ENCODE measurements around the gene SHISA9. TPM values are rescaled to one million over a fixed set of nuclear protein-coding genes. Genes with fewer than 3 reads are reported as not detected.

The SHISA9 gene
- total RNA-seq, 3 donors from 2014 or later (not counting 1 experiment from before 2014, with no cell fraction given) = 0.05 TPM; not detected in 2

- Histone ChIP-seq H3K36me3 (ENCODE audit: control insufficient read depth, insufficient read depth, low read length) (no peaks in the 10 kb centered on the region), H3K27ac (ENCODE audit: low read length) (no peak overlapping the region), H3K4me1 (ENCODE audit: control insufficient read depth, insufficient read depth, low read length) (no peaks in the 10 kb centered on the region), H3K4me3 (ENCODE audit: low read length) (no peak overlapping the region), H3K27me3 (ENCODE audit: control insufficient read depth, insufficient read depth, low read length) (peaks cover 4% of the 10 kb centered on the region), H3K9me3 (ENCODE audit: control insufficient read depth, insufficient read depth, low read length) (no peaks in the 10 kb centered on the region)
- DNase-seq (no peak), ATAC-seq (no peak)
- WGBS (ENCODE audit: insufficient coverage) = 60% methylated on average over 3 of the region's 3 CpGs
- intact Hi-C loops (cut with micrococcal nuclease) = no loop called here
- H3K4me3 Mint-ChIP-seq = no peak overlapping the region
- H3K4me1 Mint-ChIP-seq = no peaks in the 10 kb centered on the region
- TF ChIP-seq CTCF (IDR thresholded peaks at IDR 0.05) = no peak
- no peaks in the 10 kb centered on the region for H3K9me3 Mint-ChIP-seq
- H3K36me3 Mint-ChIP-seq = no peaks in the 10 kb centered on the region
- no peak overlapping the region for H3K27ac Mint-ChIP-seq
- peaks cover 17 to 36% of the 10 kb centered on the region in 2 donors for H3K27me3 Mint-ChIP-seq (ENCODE audit: low read depth in 2 of 2)
Measured at GRCh38 chr16:12898551-12898950, 2.8 kb upstream of the SHISA9 start.

DNA sequence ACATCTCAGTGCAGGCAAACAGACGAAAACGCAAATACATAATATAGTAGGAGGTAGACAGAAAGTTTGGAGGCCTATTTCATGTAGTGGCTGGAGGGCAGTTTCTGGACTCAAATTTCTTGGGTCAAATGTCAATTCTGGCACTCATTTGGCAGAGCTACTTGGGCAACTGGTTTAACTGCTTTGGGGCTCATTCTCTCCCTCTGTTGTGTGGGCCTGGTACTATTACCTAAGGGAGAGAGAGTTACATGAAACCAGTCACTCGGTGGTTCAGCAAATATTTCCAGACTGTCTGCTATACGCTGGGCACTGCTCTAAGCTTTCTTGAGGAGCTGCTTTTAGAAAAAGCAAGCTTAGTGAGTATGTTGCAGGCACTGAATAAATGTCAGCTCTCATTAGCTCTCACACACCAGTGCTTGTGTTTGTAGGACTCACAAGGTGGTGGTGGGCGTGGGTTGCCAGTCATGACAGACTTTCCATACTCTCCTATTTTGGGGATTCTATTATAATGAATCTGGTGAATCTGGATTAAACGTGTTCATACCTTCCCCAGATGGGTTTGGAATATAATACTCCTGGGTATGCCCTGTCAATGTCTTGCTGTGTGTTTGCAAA, 1.8 kb upstream of the SHISA9 start:
- H3K27me3 Mint-ChIP-seq (ENCODE audit: low read depth in 2 of 2) = peaks cover 16 to 36% of the 10 kb centered on the region in 2 donors
- 84% methylated on average over 5 of the region's 6 CpGs for WGBS (ENCODE audit: insufficient coverage)

DNA sequence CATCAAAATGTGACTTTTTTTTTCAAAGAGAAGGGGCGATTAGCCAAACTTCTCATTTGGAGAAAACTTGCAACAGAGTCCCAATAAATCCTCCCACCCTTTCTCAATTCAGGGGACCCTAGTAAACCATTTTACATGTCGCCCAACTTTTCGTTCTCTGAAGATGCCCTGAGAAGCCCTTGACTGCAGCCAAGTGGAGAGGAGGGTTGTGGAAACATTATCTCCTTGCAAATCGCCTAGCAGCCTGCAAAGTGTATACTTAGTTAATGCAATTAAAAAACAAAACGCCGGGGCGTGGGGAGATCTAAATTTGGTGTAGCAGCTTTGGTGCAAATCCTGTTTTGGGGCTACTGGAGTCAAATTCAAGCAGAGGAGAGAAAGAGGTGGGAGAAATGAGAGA, 1.2 kb upstream of the SHISA9 start:
- Mint-ChIP-seq H3K9me3 (no peaks in the 10 kb centered on the region), H3K27me3 (ENCODE audit: low read depth in 2 of 2) (peaks cover 16 to 39% of the 10 kb centered on the region in 2 donors), H3K4me1 (no peaks in the 10 kb centered on the region), H3K36me3 (no peaks in the 10 kb centered on the region), H3K4me3 (no peak overlapping the region), H3K27ac (no peak overlapping the region)
- DNase-seq (no peak), ATAC-seq (no peak)
- Histone ChIP-seq H3K27ac (ENCODE audit: low read length) (no peak overlapping the region), H3K4me3 (ENCODE audit: low read length) (no peak overlapping the region), H3K9me3 (ENCODE audit: control insufficient read depth, insufficient read depth, low read length) (no peaks in the 10 kb centered on the region), H3K27me3 (ENCODE audit: control insufficient read depth, insufficient read depth, low read length) (peaks cover 7% of the 10 kb centered on the region), H3K36me3 (ENCODE audit: control insufficient read depth, insufficient read depth, low read length) (no peaks in the 10 kb centered on the region), H3K4me1 (ENCODE audit: control insufficient read depth, insufficient read depth, low read length) (no peaks in the 10 kb centered on the region)
- 15% methylated on average over 5 of the region's 7 CpGs for WGBS (ENCODE audit: insufficient coverage)
- intact Hi-C loops (cut with micrococcal nuclease) = no loop called here
- no peak for TF ChIP-seq CTCF (IDR thresholded peaks at IDR 0.05)

More for the DNA sequence above, 1.8 kb upstream of the SHISA9 start:
- no peak overlapping the region for H3K27ac ChIP-seq (ENCODE audit: low read length)
- H3K4me1 ChIP-seq (ENCODE audit: control insufficient read depth, insufficient read depth, low read length) = no peaks in the 10 kb centered on the region
- DNase-seq (no peak), ATAC-seq (no peak)
- peaks cover 7% of the 10 kb centered on the region for H3K27me3 ChIP-seq (ENCODE audit: control insufficient read depth, insufficient read depth, low read length)
- intact Hi-C loops (cut with micrococcal nuclease) = no loop called here
- H3K4me3 Mint-ChIP-seq = no peak overlapping the region
- no peaks in the 10 kb centered on the region for H3K4me1 Mint-ChIP-seq
- no peaks in the 10 kb centered on the region for H3K9me3 ChIP-seq (ENCODE audit: control insufficient read depth, insufficient read depth, low read length)
- no peak overlapping the region for H3K27ac Mint-ChIP-seq
- TF ChIP-seq CTCF (IDR thresholded peaks at IDR 0.05) = no peak
- no peaks in the 10 kb centered on the region for H3K9me3 Mint-ChIP-seq
- no peaks in the 10 kb centered on the region for H3K36me3 Mint-ChIP-seq
- no peak overlapping the region for H3K4me3 ChIP-seq (ENCODE audit: low read length)
- no peaks in the 10 kb centered on the region for H3K36me3 ChIP-seq (ENCODE audit: control insufficient read depth, insufficient read depth, low read length)
